Glutamatergic neuron (in vitro differentiated cells): Measurements from ENCODE around the gene CDKL4. TPM values are rescaled to one million over a fixed set of nuclear protein-coding genes. Genes with fewer than 3 reads are reported as not detected.

Experiments used
- DNase-seq: peaks from one replicate; pipeline ENCODE4 v3.0.0; 2022
- H3K27ac Mint-ChIP-seq: one replicate; pipeline ENCODE4 v1.8.0; 2020; ENCODE audit warnings: mild to moderate bottlenecking, mixed read lengths, inconsistent platforms; ENCODE audit not compliant: unreplicated experiment
- H3K27me3 Mint-ChIP-seq: one replicate; pipeline ENCODE4 v1.8.0; 2020; ENCODE audit warnings: mild to moderate bottlenecking, moderate library complexity, mixed read lengths, inconsistent platforms; ENCODE audit not compliant: unreplicated experiment
- H3K36me3 Mint-ChIP-seq: one replicate; pipeline ENCODE4 v1.8.0; 2020; ENCODE audit warnings: mild to moderate bottlenecking, mixed read lengths, inconsistent platforms; ENCODE audit not compliant: unreplicated experiment
- H3K4me1 Mint-ChIP-seq: one replicate; pipeline ENCODE4 v1.8.0; 2020; ENCODE audit warnings: mild to moderate bottlenecking, low read depth, mixed read lengths, inconsistent platforms; ENCODE audit not compliant: unreplicated experiment
- H3K4me3 Mint-ChIP-seq: one replicate; pipeline ENCODE4 v1.8.0; 2020; ENCODE audit warnings: mild to moderate bottlenecking, mixed read lengths, inconsistent platforms; ENCODE audit not compliant: unreplicated experiment
- H3K9me3 Mint-ChIP-seq: one replicate; pipeline ENCODE4 v1.8.0; 2020; ENCODE audit warnings: mild to moderate bottlenecking, moderate library complexity, mixed read lengths, inconsistent platforms; ENCODE audit not compliant: unreplicated experiment
- CTCF ChIP-seq: fragments of 200-600 bp; sonication (generic); IDR thresholded peaks from one replicate; pipeline ENCODE4 v1.5.0; 2021; ENCODE audit not compliant: partially characterized antibody, unreplicated experiment
- total RNA-seq: library from RNA; stranded (reverse); fragmentation: NEBNext Ultra II Directional; extraction: Animal tissue kit (Norgen Biotek cat#: 25700); gene quantifications from one replicate; pipeline ENCODE4 v1.2.1, GENCODE V29; 2021; ENCODE audit not compliant: unreplicated experiment

Gene CDKL4
- total RNA-seq, 1 donor from 2014 or later = not detected

- peaks cover 11% of the 10 kb centered on the region for H3K36me3 Mint-ChIP-seq
- H3K27me3 Mint-ChIP-seq = peaks cover 2% of the 10 kb centered on the region
- no peaks in the 10 kb centered on the region for H3K4me1 Mint-ChIP-seq
- H3K27ac Mint-ChIP-seq = no peak overlapping the region
- no peak overlapping the region for H3K4me3 Mint-ChIP-seq
- DNase-seq = no peak
- no peak for TF ChIP-seq CTCF
- peaks cover 1% of the 10 kb centered on the region for H3K9me3 Mint-ChIP-seq
Observed at GRCh38 chr2:39275016-39275415, 31.2 kb upstream of the CDKL4 start.

GRCh38 chr2:39269941-39270340 lies 26.2 kb upstream of the CDKL4 start:
- no peak overlapping the region for H3K4me3 Mint-ChIP-seq
- peaks cover 2% of the 10 kb centered on the region for H3K27me3 Mint-ChIP-seq
- H3K9me3 Mint-ChIP-seq = no peaks in the 10 kb centered on the region
- TF ChIP-seq CTCF = no peak
- H3K27ac Mint-ChIP-seq = no peak overlapping the region
- H3K36me3 Mint-ChIP-seq = no peaks in the 10 kb centered on the region
- peaks cover 4% of the 10 kb centered on the region for H3K4me1 Mint-ChIP-seq
- no peak for DNase-seq

DNA sequence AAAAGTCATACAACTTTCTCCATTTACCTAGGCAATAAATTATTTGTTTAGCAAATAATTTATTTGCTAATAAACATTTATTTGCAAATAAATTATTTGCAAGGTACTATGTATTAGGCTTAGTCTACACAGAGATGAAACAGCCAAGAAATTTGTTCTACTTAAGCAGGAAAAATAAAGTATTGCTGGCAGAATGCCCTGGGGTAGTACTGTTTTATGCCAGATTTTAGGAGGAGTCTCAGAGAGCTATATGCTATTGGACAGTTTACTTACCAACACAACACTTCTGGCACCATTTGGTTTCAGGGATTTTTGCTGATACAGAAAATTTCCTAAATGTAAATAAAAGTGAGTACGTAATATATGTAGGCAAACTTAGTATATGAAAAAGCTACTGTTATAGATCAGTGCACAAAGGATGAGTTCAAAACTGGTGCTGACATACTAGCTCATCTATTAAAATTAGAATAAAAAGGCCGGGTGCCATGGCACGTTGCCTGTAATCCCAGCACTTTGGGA lies 23.2 kb upstream of the CDKL4 start:
- no peak for DNase-seq
- H3K27me3 Mint-ChIP-seq = peaks cover 2% of the 10 kb centered on the region
- no peaks in the 10 kb centered on the region for H3K9me3 Mint-ChIP-seq
- H3K36me3 Mint-ChIP-seq = no peaks in the 10 kb centered on the region
- peaks cover 4% of the 10 kb centered on the region for H3K4me1 Mint-ChIP-seq
- H3K27ac Mint-ChIP-seq = no peak overlapping the region
- H3K4me3 Mint-ChIP-seq = no peak overlapping the region
- no peak for TF ChIP-seq CTCF

- no peak overlapping the region for H3K4me3 Mint-ChIP-seq
- H3K27ac Mint-ChIP-seq = no peak overlapping the region
- DNase-seq = no peak
- no peak for TF ChIP-seq CTCF
- H3K36me3 Mint-ChIP-seq = no peaks in the 10 kb centered on the region
- H3K4me1 Mint-ChIP-seq = peaks cover 4% of the 10 kb centered on the region
- H3K27me3 Mint-ChIP-seq = peaks cover 2% of the 10 kb centered on the region
- no peaks in the 10 kb centered on the region for H3K9me3 Mint-ChIP-seq
Observed at GRCh38 chr2:39266139-39266805, 22.5 kb upstream of the CDKL4 start.

DNA sequence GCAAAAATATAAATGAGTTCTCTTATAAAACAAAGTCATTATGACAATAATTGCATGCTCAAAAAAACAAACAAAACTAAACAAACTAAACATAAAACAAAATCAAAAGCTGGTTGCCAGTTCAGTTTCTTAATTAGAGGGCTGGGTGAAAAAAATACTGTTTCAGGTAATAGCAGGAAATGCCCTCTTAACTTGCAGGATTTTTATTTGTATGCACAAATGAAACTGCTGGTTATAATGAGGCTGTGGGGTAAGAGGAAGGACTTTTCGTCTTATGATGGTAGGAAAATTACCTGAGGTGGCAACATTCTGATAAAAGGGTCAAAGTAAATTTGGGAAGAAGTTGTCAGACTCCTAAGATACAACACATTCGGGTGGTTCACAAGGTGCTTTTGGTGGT lies 21.5 kb upstream of the CDKL4 start:
- Mint-ChIP-seq H3K27ac (no peak overlapping the region), H3K4me3 (no peak overlapping the region), H3K36me3 (no peaks in the 10 kb centered on the region), H3K9me3 (no peaks in the 10 kb centered on the region), H3K27me3 (peaks cover 2% of the 10 kb centered on the region), H3K4me1 (peaks cover 4% of the 10 kb centered on the region)
- no peak for TF ChIP-seq CTCF
- DNase-seq = no peak
